ENCODE measurements around the gene PRKRIP1. TPM values are rescaled to one million over a fixed set of nuclear protein-coding genes. Genes with fewer than 3 reads are reported as not detected.
"Not testable (repeated sequence)": the region's sequence is repeated elsewhere in the genome, so short reads cannot be mapped to it uniquely, and the experiment has no call there.

The PRKRIP1 gene
- polyA plus RNA-seq, 3 donors = 27.8 to 33.7 (median 28.7) TPM

DNA sequence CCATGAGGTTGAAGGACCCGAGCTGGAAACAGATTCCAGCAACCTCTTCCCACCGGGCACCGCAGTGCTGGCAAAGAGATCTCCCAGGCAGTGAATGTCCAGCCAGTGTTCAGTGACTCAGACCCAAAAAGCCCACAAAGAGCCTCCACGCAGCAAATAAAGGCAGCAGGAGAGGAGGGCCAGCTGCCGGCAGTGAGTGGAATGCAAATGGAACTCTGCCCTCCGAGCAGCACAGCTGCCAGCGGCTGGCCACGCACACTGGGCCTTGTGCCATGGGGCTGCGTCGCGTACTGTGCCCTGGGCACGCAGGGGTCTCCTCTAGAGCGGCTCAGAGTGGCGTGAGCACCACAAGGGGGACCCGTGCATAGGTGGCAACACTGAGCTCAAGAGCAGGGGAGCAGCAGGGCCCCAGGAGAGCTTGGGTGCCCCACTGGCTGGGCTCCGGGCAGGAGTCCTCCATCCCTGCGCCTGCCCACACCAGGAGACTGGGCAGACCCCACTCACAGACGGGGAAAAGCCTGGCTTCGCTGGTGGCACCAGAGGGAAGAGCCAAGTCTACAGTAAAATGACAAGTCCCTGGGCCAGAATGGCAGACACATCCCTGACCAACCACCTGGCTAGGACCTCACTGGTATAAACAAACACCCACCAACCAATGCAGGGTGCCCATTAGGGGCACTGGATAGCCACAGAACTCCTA is 78.7 kb downstream of the PRKRIP1 start:
- not testable (repeated sequence) for DNase-seq (ENCODE audit: low read depth in 3 of 3, low spot score in 2 of 3)

Other genes starting within 250 kb of the PRKRIP1 start
- gene SH2B2, start 109.5 kb upstream of the PRKRIP1 start, polyA plus RNA-seq (ENCODE audit: insufficient read length in 3 of 3) = 1 to 10 TPM; 2.9 to 4.1 (median 3.4) TPM
- 1 to 10 TPM; 1.3 to 2.4 (median 2.2) TPM for gene SPDYE6, start 39.9 kb upstream of the PRKRIP1 start, polyA plus RNA-seq (ENCODE audit: insufficient read length in 3 of 3)
- 10 to 100 TPM; 14.9 to 19.4 (median 17.8) TPM for gene ORAI2, start 37.2 kb downstream of the PRKRIP1 start, polyA plus RNA-seq (ENCODE audit: insufficient read length in 3 of 3)
- 10 to 100 TPM in 1 of 3 donors, 1 to 10 TPM in 2; 9.7 to 12.3 (median 9.7) TPM for gene ALKBH4, start 68.5 kb downstream of the PRKRIP1 start, polyA plus RNA-seq (ENCODE audit: insufficient read length in 3 of 3)
- 10 to 100 TPM; 15.5 to 17.5 (median 16.7) TPM for gene LRWD1, start 68.6 kb downstream of the PRKRIP1 start, polyA plus RNA-seq (ENCODE audit: insufficient read length in 3 of 3)
- gene POLR2J, start 82.6 kb downstream of the PRKRIP1 start, polyA plus RNA-seq (ENCODE audit: insufficient read length in 3 of 3) = 10 to 100 TPM; 25.4 to 28.1 (median 25.6) TPM
- gene RASA4B, start 121.4 kb downstream of the PRKRIP1 start, polyA plus RNA-seq (ENCODE audit: insufficient read length in 3 of 3) = 10 to 100 TPM in 1 of 3 donors, 1 to 10 TPM in 2; 5.4 to 11.7 (median 6.6) TPM
- gene UPK3BL2, start 147.3 kb downstream of the PRKRIP1 start, polyA plus RNA-seq (ENCODE audit: insufficient read length in 3 of 3) = 1 to 10 TPM; 4.4 to 5.0 (median 4.4) TPM
- gene SPDYE2, start 154.9 kb downstream of the PRKRIP1 start, polyA plus RNA-seq (ENCODE audit: insufficient read length in 3 of 3) = 1 to 10 TPM in 2 of 3 donors, under 1 TPM in 1; 0.58 to 1.9 (median 1.1) TPM
- gene POLR2J3, start 176.2 kb downstream of the PRKRIP1 start, polyA plus RNA-seq (ENCODE audit: insufficient read length in 3 of 3) = 10 to 100 TPM; 63.2 to 98.1 (median 98.0) TPM
- 10 to 100 TPM; 23.2 to 29.2 (median 25.9) TPM for gene RASA4, start 220.4 kb downstream of the PRKRIP1 start, polyA plus RNA-seq (ENCODE audit: insufficient read length in 3 of 3)
- 10 to 100 TPM in 1 of 3 donors, 1 to 10 TPM in 2; 5.8 to 11.4 (median 9.9) TPM for gene UPK3BL1, start 246.4 kb downstream of the PRKRIP1 start, polyA plus RNA-seq (ENCODE audit: insufficient read length in 3 of 3)